Measurements from ENCODE around the gene STK40.

The STK40 gene

GRCh38 chr1:36397378-36398230 lies 11.9 kb upstream of the STK40 start, which contains the start of gene LSM10:
Gene LSM10, minus strand, starts transcription at chr1:36397908. Its CDS starts 3,779 bp downstream, at chr1:36394129.
- peak; percentile 76 for DNase-seq (ENCODE audit: low read depth, low spot score)

- DNase-seq (ENCODE audit: low read depth, low spot score), result no peak
Measured at GRCh38 chr1:36397083-36397377, 11.3 kb upstream of the STK40 start.

DNA sequence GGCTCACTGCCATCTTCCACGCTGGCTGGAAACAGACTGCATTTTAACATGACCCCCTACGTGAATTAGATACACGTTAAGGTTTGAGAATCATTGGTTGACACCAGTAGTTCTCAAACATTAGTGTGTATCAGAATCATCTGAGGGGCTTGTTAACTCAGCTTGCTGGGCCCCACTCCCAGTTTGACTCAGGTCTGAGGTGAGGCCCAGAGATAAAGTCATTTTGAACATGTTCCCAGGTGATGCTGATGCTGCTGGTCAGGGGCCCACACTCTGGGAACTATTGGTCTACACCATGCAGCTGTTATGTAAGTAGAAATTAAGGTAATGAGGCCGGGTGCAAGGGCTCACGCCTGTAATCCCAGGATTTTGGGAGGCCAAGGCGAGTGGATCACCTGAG lies 10.6 kb upstream of the STK40 start:
- DNase-seq (ENCODE audit: low read depth, low spot score), result no peak

DNA sequence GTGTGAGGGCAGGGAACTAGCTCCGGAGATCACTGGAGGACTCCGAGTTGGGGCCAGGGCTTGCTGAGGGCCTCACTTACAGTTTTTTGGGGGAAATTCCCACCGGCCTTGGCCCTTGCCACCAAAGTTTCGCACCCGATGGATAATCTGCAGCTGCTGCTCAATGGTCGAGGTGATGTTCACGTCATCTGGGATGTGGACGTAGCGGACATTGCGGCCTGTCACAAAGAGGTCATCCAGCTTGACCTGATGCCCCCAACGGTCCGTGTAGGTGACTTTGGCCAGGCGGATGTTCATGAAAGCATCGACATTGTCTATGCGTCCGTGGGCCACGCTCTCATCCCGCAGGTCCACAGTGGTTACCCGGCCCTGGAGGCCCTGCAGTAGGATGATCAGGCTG lies 8.0 kb upstream of the STK40 start:
- no peak for DNase-seq (ENCODE audit: low read depth, low spot score)

GRCh38 chr1:36392836-36393235 lies 7.1 kb upstream of the STK40 start:
- DNase-seq (ENCODE audit: low read depth, low spot score), result no peak

GRCh38 chr1:36391271-36391670 lies 5.5 kb upstream of the STK40 start:
- no peak for DNase-seq (ENCODE audit: low read depth, low spot score)

GRCh38 chr1:36390411-36390810 lies 4.7 kb upstream of the STK40 start:
- no peak for DNase-seq (ENCODE audit: low read depth, low spot score)

DNA sequence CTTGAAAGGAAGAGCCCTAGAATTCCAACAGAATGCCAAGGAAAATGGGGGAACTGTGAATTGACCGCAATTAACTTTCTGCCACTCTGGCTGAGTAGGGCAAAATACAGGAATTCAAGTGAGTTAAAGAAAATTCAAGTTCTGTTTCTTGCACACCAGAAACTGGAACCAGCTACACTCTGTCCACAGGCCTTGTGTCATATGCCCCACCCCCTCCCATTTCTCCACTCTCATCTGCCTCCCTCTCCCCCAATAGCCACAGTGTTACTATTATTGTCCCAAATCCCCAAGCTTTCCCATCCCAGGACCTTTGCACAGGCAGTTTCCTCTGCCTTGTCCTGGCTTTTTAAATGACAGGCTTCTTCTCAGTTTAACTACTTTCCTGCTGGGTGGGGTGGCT lies 4.3 kb upstream of the STK40 start:
- no peak for DNase-seq (ENCODE audit: low read depth, low spot score)

DNA sequence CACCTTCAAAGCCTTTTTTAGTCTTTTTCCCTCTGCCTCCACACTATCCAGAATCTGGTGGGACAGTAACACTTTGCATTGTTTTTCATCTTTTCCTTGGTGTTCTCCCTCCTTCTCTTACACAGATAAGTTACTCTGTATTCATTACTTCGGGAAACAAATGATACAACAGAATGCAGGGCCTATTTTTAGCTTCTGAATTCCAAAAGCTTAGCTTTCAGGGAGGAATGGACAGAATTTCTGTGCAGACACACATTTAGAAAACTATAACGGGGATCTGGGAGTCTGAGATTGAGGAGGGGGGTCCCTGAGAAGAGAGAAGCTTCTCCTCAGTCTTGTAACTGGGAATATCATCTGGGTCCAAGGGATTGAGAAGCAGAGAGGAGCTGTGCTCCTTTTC lies 3.5 kb upstream of the STK40 start:
- no peak for DNase-seq (ENCODE audit: low read depth, low spot score)

DNA sequence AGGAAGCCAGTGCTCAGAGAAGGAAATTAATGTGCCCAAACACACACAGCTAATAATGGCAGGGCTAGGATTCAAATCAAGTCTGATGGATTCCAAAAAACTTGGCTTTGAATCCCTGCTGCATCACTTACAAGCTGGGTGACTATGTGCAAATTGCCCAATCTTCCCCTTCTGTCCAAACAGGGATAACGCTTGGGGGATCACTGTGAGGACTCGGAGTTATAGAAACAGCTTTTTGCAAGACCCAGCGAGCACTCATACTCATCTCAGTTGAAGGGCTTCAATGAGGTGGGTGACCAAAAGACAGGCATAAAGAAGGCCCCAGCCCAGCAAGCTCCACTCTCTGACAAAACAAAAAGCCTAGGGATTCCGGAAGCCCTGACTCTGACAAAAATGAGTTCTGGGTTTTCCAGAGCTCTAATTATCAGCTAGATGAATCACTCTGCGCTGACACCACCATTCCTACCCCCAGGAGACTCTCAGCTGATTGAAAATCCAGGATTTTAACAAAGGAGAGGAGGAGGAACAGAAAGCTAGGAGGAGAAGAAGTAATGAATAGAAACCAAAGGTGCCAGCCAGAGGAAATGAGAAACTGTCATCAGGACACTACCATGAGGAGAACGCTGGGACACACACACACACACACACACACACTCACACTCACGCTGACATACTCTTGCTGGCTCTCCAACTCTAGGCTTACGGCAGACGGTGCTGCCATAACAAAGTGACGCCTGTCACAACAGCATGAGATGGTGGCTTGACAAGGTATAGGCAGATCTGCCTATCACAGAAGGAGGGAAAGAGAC lies 1.6 kb upstream of the STK40 start:
- no peak for DNase-seq (ENCODE audit: low read depth, low spot score)

- DNase-seq (ENCODE audit: low read depth, low spot score), result peak; percentile 81
Measured at GRCh38 chr1:36386265-36387140, 779 bp upstream of the STK40 start.

GRCh38 chr1:36384542-36385409 lies 948 bp downstream of the STK40 start:
- no peak for DNase-seq (ENCODE audit: low read depth, low spot score)

GRCh38 chr1:36383240-36383639 lies 2.5 kb downstream of the STK40 start:
- DNase-seq (ENCODE audit: low read depth, low spot score), result no peak

DNA sequence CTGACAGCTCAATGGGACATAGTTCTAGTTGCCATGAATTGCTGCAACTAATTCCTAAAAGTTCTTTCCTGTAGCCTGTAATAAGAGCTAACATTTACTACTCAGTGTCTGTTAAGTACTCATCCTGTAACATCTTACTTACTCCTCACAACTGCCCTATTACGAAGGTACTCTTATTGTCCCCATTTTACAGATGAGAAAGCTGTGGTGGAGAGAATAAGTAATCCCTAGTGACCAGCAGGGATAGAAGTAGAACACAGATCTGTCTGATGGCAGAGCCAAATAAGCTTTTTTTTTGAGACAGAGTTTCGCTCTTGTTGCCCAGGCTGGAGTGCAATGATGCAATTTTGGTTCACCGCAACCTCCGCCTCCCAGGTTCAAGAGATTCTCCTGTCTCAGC lies 3.1 kb downstream of the STK40 start:
- no peak for DNase-seq (ENCODE audit: low read depth, low spot score)

DNA sequence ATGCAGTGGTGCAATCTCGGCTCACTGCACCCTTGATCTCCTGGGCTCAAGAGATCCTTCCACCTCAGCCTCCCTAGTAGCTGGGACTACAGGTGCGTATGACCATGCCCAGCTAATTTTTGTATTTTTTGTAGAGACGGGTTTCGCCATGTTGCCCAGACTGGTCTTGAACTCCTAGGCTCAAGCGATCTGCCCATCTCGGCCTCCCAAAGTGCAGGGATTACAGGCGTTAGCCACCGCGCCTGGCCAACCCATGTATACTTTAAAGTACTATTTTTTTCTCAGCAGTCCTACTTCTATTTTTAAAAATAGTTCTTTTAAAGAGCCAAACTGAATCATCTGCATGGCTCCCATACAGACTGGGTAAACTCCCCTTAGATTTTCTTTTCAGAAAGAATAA lies 3.5 kb downstream of the STK40 start:
- DNase-seq (ENCODE audit: low read depth, low spot score), result no peak

DNA sequence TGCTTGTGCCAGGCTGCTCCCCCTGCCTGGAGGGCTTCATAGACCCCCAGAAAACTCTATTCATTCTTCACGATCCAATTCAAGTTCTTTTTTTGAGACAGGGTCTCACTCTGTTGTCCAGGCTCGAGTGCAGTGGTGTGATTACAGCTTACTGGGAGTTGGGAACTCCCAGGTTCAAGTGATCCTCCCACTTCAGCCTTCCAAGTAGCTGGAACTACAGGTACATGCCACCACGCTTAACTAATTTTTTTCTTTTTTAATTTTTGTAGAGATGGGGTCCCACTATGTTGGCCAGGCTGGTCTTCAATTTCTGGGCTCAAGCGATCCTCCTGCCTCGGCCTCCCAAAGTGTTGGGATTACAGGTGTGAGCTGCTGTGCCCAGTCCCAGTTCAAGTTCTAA lies 4.3 kb downstream of the STK40 start:
- DNase-seq (ENCODE audit: low read depth, low spot score), result no peak

DNA sequence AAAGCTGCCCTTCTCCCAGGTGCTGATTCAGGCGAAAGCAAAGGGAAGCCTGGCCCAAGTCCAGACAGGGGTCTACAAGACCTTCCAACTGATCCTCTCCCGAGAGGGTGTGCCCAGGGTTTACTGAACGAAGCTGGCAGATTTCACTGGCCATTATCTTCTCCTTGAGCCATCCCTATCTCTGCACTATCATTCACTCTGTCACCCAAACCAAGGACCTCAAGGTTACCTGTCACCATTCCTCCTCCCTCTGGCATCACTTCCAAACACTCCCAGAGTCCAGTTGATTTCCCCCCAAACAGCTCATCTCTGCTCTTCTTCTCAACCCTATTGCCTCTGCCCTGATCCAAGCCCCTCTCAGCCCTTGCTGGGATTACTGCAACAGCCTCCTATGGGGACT lies 4.9 kb downstream of the STK40 start:
- DNase-seq (ENCODE audit: low read depth, low spot score), result no peak

GRCh38 chr1:36380143-36380619 lies 5.5 kb downstream of the STK40 start:
- no peak for DNase-seq (ENCODE audit: low read depth, low spot score)

DNA sequence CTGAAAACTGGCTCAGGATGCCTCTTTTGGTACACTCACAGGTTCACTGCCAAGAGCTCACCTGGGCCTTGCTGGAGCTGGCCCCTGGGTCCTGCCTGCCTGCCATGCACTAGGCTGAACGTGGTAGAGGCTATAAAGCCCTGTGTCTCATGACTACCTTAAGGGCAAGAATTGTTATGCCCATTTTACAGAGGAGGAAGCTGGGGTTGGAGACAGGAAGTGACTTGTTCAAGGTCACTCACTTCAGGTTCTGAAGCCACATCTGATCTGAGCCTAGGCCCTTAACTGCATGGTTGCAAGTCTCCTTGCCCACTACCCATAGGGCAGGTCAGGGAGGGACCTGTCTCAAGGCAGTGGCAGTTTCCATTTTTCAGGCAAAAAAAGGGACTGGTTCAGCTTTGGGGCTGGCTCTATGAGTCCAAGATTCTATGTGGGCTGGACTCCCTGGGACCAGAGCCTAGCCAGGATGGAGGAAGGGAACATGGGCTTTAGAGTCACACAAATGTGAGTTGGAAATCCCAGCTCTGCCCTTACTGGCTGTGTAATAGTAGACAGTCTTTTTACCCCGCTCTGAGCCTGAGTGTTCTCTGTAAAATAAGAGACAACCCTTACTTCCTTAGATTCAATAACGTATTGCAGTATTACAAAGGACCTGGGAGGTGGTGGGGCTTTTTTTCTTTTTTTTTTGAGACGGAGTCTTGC lies 7.8 kb downstream of the STK40 start:
- DNase-seq (ENCODE audit: low read depth, low spot score), result no peak

DNA sequence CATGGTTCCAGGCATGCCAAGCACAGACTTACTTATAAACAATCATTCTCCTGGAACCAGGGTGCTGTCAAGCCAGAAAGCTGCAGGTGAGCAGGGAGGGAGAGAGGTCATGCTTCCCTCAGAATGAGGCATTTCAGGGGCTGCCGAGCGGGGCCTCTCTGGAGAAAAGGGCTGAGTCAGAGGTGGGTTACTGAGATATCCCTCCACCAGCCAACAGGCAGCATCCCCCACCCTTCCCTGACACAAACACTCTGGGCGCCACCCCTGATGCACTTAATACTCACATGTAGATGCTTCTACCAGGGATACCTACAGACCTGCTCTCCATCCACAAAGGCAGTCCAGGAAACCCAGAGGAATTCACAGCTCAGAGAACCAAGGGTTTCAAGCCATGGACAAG lies 13.1 kb downstream of the STK40 start:
- no peak for DNase-seq (ENCODE audit: low read depth, low spot score)

Data from activated naive CD8-positive, alpha-beta T cell treated with anti-CD3 and anti-CD28 coated beads, Interleukin-2, amount 50 U/mL, for 16 hours (primary cell).